HG03457 (cell line): ENCODE measurements around the gene AHNAK2.

Source experiments
- ATAC-seq: cut with Tn5 transposase; IDR thresholded peaks from one replicate; pipeline ENCODE4 v1.9.1; 2021; ENCODE audit warnings: moderate number of reproducible peaks; ENCODE audit not compliant: unreplicated experiment

Gene AHNAK2

GRCh38 chr14:105012171-105012985 lies 34.2 kb upstream of the AHNAK2 start:
- no peak for ATAC-seq

- ATAC-seq, result no peak
These were observed 33.3 kb upstream of the AHNAK2 start for GRCh38 chr14:105011312-105011990.

- ATAC-seq, result no peak
These were observed 32.7 kb upstream of the AHNAK2 start for GRCh38 chr14:105010891-105011291.

- no peak for ATAC-seq
These were observed 31.9 kb upstream of the AHNAK2 start for GRCh38 chr14:105010106-105010505.

- ATAC-seq, result no peak
These were observed 29.6 kb upstream of the AHNAK2 start for GRCh38 chr14:105007593-105008264.

GRCh38 chr14:105006831-105007592 lies 28.8 kb upstream of the AHNAK2 start:
- no peak for ATAC-seq

GRCh38 chr14:105005929-105006830 lies 28.0 kb upstream of the AHNAK2 start:
- ATAC-seq, result no peak

GRCh38 chr14:105005329-105005928 lies 27.3 kb upstream of the AHNAK2 start:
- ATAC-seq, result no peak

- ATAC-seq, result no peak
These were observed 21.2 kb upstream of the AHNAK2 start for GRCh38 chr14:104999361-104999760.

GRCh38 chr14:104998801-104999200 lies 20.6 kb upstream of the AHNAK2 start:
- ATAC-seq, result no peak

GRCh38 chr14:104996483-104996882 lies 18.3 kb upstream of the AHNAK2 start:
- ATAC-seq, result no peak

- ATAC-seq, result no peak
These were observed 17.9 kb upstream of the AHNAK2 start for GRCh38 chr14:104996032-104996431.

GRCh38 chr14:104994978-104995377 lies 16.8 kb upstream of the AHNAK2 start:
- ATAC-seq, result no peak

- ATAC-seq, result no peak
These were observed 15.8 kb upstream of the AHNAK2 start for GRCh38 chr14:104993808-104994591.

GRCh38 chr14:104993306-104993705 lies 15.1 kb upstream of the AHNAK2 start:
- no peak for ATAC-seq

- no peak for ATAC-seq
These were observed 14.3 kb upstream of the AHNAK2 start for GRCh38 chr14:104992501-104992900.

- no peak for ATAC-seq
These were observed 13.7 kb upstream of the AHNAK2 start for GRCh38 chr14:104991896-104992230.

- no peak for ATAC-seq
These were observed 11.8 kb upstream of the AHNAK2 start for GRCh38 chr14:104989951-104990303.
